Endothelial cell (in vitro differentiated cells): ENCODE measurements around the gene LRP1B. TPM values are rescaled to one million over a fixed set of nuclear protein-coding genes. Genes with fewer than 3 reads are reported as not detected.
"Not testable (repeated sequence)": the region's sequence is repeated elsewhere in the genome, so short reads cannot be mapped to it uniquely, and the experiment has no call there.

Source experiments
- DNase-seq: peaks from one replicate; pipeline ENCODE4 v3.0.0; 2021; ENCODE audit warnings: low spot score
- H3K27ac Mint-ChIP-seq: one replicate; pipeline ENCODE4 v1.8.0; 2021; ENCODE audit warnings: mixed read lengths, inconsistent platforms; ENCODE audit not compliant: unreplicated experiment
- H3K27me3 Mint-ChIP-seq: one replicate; pipeline ENCODE4 v1.8.0; 2021; ENCODE audit warnings: mild to moderate bottlenecking, moderate library complexity, mixed read lengths, inconsistent platforms; ENCODE audit not compliant: unreplicated experiment
- H3K36me3 Mint-ChIP-seq: one replicate; pipeline ENCODE4 v1.8.0; 2021; ENCODE audit warnings: mild to moderate bottlenecking, low read depth, mixed read lengths, inconsistent platforms; ENCODE audit not compliant: unreplicated experiment
- H3K4me1 Mint-ChIP-seq: one replicate; pipeline ENCODE4 v1.8.0; 2021; ENCODE audit warnings: mild to moderate bottlenecking, mixed read lengths, inconsistent platforms; ENCODE audit not compliant: unreplicated experiment
- H3K4me3 Mint-ChIP-seq: one replicate; pipeline ENCODE4 v1.8.0; 2021; ENCODE audit warnings: mild to moderate bottlenecking, mixed read lengths, inconsistent platforms; ENCODE audit not compliant: unreplicated experiment
- H3K9me3 Mint-ChIP-seq: one replicate; pipeline ENCODE4 v1.8.0; 2021; ENCODE audit warnings: mixed read lengths, inconsistent platforms; ENCODE audit not compliant: unreplicated experiment
- total RNA-seq: library from RNA; stranded (reverse); fragmentation: NEBNext Ultra II Directional; extraction: Animal tissue kit (Norgen Biotek cat#: 25700); gene quantifications from one replicate; pipeline ENCODE4 v1.2.1, GENCODE V29; 2021; ENCODE audit not compliant: unreplicated experiment
- TF ChIP-seq, protein P1 (sequence below): fragments of 200-600 bp; sonication (generic); IDR thresholded peaks from one replicate; pipeline ENCODE4 v1.5.0; 2021; ENCODE audit warnings: antibody characterized with exemption; ENCODE audit not compliant: unreplicated experiment

The LRP1B gene
- total RNA-seq, 1 donor from 2014 or later = 1.4 TPM

DNA sequence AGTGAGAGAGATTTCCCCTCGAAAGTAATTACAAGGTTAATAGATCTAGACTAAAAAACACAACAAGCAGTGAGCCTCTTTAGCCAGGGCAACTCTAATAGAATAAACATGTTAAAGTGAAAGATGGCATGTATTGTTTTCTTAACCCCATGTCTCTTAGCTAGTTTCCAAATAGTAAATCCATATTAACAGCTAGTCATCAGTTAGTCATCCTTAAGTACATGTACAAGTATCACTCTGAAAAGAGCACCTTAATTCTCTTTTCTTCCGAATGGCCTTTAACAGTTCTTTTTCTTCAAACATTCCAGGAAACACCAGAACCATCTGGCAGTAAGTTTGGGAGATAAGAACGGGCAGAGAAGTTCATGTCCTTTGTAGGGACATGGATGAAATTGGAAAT, 1480.0 kb downstream of the LRP1B start:
- Mint-ChIP-seq H3K27me3 (no peaks in the 10 kb centered on the region), H3K9me3 (no peaks in the 10 kb centered on the region), H3K36me3 (no peaks in the 10 kb centered on the region), H3K4me1 (peaks cover 5% of the 10 kb centered on the region), H3K4me3 (no peak overlapping the region), H3K27ac (no peak overlapping the region)
- TF ChIP-seq, protein P1, sequence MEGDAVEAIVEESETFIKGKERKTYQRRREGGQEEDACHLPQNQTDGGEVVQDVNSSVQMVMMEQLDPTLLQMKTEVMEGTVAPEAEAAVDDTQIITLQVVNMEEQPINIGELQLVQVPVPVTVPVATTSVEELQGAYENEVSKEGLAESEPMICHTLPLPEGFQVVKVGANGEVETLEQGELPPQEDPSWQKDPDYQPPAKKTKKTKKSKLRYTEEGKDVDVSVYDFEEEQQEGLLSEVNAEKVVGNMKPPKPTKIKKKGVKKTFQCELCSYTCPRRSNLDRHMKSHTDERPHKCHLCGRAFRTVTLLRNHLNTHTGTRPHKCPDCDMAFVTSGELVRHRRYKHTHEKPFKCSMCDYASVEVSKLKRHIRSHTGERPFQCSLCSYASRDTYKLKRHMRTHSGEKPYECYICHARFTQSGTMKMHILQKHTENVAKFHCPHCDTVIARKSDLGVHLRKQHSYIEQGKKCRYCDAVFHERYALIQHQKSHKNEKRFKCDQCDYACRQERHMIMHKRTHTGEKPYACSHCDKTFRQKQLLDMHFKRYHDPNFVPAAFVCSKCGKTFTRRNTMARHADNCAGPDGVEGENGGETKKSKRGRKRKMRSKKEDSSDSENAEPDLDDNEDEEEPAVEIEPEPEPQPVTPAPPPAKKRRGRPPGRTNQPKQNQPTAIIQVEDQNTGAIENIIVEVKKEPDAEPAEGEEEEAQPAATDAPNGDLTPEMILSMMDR = no peak
- DNase-seq = no peak

DNA sequence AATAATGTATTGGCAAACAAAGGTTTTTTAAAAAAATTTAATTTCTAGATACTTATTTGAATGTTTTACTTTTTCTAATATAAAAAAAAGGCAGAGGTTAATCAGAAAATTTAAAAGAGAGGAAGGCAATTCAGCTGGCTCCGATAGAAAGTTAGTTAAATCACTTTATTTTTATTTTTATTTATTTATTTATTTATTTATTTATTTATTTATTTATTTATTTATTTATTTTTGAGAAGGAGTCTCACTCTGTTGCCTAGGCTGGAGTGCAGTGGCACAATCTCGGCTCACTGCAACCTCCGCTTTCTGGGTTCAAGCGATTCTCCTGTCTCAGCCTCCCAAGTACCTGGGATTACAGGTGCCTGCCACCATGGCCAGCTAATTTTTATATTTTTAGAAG, 1480.7 kb downstream of the LRP1B start:
- not testable (repeated sequence) for H3K36me3 Mint-ChIP-seq

DNA sequence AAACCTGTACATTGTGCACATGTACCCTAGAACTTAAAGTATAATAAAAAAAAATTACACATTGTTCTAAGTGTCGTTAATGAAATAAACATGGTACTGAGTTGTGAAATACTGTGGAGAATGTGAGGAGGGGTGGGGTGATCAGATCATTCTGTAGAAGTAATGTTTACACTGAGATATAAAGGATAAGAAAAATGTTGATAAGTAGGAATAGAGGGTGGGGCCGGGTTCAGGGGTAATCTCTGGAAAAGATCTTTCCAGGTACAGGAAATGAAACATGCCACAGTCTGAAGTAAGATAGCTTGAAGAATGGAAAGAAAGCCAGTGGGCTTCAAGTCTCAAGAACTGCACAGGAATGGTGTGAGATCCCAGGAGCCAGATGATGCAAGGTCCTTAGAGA, 1482.4 kb downstream of the LRP1B start:
- Mint-ChIP-seq H3K4me3 (no peak overlapping the region), H3K36me3 (no peaks in the 10 kb centered on the region), H3K27ac (no peak overlapping the region), H3K9me3 (no peaks in the 10 kb centered on the region), H3K27me3 (no peaks in the 10 kb centered on the region), H3K4me1 (peaks cover 5% of the 10 kb centered on the region)
- DNase-seq = no peak
- TF ChIP-seq, protein P1 = no peak

More for the DNA sequence above, 1480.7 kb downstream of the LRP1B start:
- H3K4me1 Mint-ChIP-seq, H3K9me3 Mint-ChIP-seq, H3K4me3 Mint-ChIP-seq, H3K27ac Mint-ChIP-seq, H3K27me3 Mint-ChIP-seq, DNase-seq: not testable (repeated sequence)

DNA sequence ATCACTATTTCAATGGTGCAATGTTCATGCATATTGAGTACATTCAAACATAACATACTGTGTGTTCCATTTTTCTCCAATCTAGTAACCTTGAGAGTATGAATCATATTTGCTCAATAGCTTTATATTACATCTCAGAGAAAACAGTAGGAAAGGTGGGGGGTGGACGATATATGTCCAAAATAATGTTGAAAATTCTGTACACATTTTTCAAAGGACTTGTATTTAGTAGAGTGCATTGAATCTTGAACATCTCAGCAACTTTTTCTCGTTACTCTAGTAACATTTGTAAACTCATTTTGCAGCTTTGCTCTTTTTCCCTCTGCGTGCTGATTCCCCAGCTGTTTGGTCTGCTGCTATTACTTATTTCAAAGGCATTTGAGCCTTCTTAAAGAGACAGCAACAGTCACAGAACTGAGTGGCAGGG, 1487.0 kb downstream of the LRP1B start:
- Mint-ChIP-seq H3K4me3 (no peak overlapping the region), H3K4me1 (no peaks in the 10 kb centered on the region), H3K36me3 (no peaks in the 10 kb centered on the region), H3K9me3 (no peaks in the 10 kb centered on the region), H3K27ac (no peak overlapping the region), H3K27me3 (no peaks in the 10 kb centered on the region)
- DNase-seq = no peak
- TF ChIP-seq, protein P1 = no peak

DNA sequence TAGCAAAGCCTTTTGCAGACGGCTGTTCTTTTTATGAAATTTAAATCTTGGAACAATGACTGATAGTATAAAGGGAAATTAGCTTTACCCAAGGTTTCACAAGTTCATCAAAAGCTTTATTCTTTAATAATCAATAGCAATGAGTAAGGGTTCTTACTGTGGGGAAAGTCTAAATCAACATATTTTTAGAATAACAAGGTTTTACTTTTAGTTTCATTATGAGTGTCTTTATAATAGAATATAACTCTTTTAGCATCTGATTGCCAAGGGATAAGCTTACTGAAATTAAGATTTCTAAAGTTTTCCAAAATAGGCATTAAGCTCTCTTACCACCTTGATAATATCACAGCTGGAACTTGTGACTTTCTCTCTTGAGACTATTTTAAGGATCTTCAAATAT, 1489.7 kb downstream of the LRP1B start:
- Mint-ChIP-seq H3K27ac (no peak overlapping the region), H3K4me1 (no peaks in the 10 kb centered on the region), H3K4me3 (no peak overlapping the region), H3K27me3 (no peaks in the 10 kb centered on the region), H3K9me3 (no peaks in the 10 kb centered on the region), H3K36me3 (no peaks in the 10 kb centered on the region)
- TF ChIP-seq, protein P1 = no peak
- no peak for DNase-seq

DNA sequence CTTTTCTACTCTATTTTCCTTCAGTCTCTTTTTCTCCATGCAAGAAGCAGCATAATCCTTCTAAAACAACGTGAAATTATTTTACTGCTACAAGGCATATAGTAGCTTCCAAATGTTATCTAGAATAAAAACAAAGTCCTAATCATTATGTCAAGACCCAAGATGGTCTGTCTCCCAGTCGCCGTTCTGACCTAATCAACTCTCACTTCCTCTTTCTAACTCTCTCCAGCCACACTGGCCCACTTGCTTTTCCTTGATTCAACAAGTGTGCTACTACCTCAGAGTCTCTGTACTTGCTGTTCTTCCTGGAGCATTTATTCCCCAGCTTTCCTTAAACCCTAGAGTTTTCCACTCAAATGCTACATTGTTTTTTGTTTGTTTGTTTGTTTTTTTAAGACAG, 1491.2 kb downstream of the LRP1B start:
- no peaks in the 10 kb centered on the region for H3K36me3 Mint-ChIP-seq
- no peak overlapping the region for H3K4me3 Mint-ChIP-seq
- H3K4me1 Mint-ChIP-seq = no peaks in the 10 kb centered on the region
- DNase-seq = no peak
- no peaks in the 10 kb centered on the region for H3K27me3 Mint-ChIP-seq
- TF ChIP-seq, protein P1 = no peak
- H3K9me3 Mint-ChIP-seq = no peaks in the 10 kb centered on the region
- no peak overlapping the region for H3K27ac Mint-ChIP-seq
